GM23248 (cell line): Measurements from ENCODE around the gene ZNF407. TPM values are rescaled to one million over a fixed set of nuclear protein-coding genes. Genes with fewer than 3 reads are reported as not detected.

Source experiments
- DNase-seq: peaks from one replicate; pipeline ENCODE4 v3.0.0-alpha.2; 2015
- H2AFZ ChIP-seq: fragments of 200-600 bp; sonication (generic); 2 replicates; pipeline ENCODE4 v1.6.1; 2016; ENCODE audit warnings: antibody characterized with exemption
- H3F3A ChIP-seq: fragments of 200-600 bp; sonication (generic); 2 replicates; pipeline ENCODE4 v1.6.1; 2016; ENCODE audit warnings: mild to moderate bottlenecking, antibody characterized with exemption, mixed run types; ENCODE audit not compliant: insufficient read depth
- H3K27ac ChIP-seq: fragments of 200-600 bp; sonication (generic); 2 replicates; pipeline ENCODE4 v1.5.1; 2016; ENCODE audit warnings: mild to moderate bottlenecking
- H3K27me3 ChIP-seq: fragments of 200-600 bp; sonication (generic); replicated peaks from 2 replicates; pipeline ENCODE4 v1.6.1; 2016; ENCODE audit warnings: mild to moderate bottlenecking; ENCODE audit not compliant: insufficient read depth
- H3K36me3 ChIP-seq: fragments of 200-600 bp; sonication (generic); 2 replicates; pipeline ENCODE4 v1.6.1; 2016; ENCODE audit warnings: low read depth, mild to moderate bottlenecking
- H3K4me1 ChIP-seq: fragments of 200-600 bp; sonication (generic); 2 replicates; pipeline ENCODE4 v1.6.1; 2016; ENCODE audit warnings: mild to moderate bottlenecking; ENCODE audit not compliant: insufficient read depth
- H3K4me2 ChIP-seq: fragments of 200-600 bp; sonication (generic); one replicate; pipeline ENCODE4 v1.6.1; 2016; ENCODE audit warnings: mild to moderate bottlenecking; ENCODE audit not compliant: unreplicated experiment
- H3K4me3 ChIP-seq: fragments of 200-600 bp; sonication (generic); 2 replicates; pipeline ENCODE4 v1.5.1; 2016; ENCODE audit warnings: mild to moderate bottlenecking
- H3K79me2 ChIP-seq: fragments of 200-600 bp; sonication (generic); 2 replicates; pipeline ENCODE4 v1.6.1; 2016; ENCODE audit warnings: mild to moderate bottlenecking; ENCODE audit not compliant: insufficient read depth
- H3K9ac ChIP-seq: fragments of 200-600 bp; sonication (generic); 2 replicates; pipeline ENCODE4 v1.6.1; 2016; ENCODE audit warnings: mild to moderate bottlenecking
- H3K9me2 ChIP-seq: fragments of 200-600 bp; sonication (generic); 2 replicates; pipeline ENCODE4 v1.6.1; 2016; ENCODE audit warnings: mixed run types, mild to moderate bottlenecking, moderate library complexity; ENCODE audit not compliant: insufficient read depth
- H3K9me3 ChIP-seq: fragments of 200-600 bp; sonication (generic); one replicate; pipeline ENCODE4 v1.6.1; 2017; ENCODE audit warnings: low read depth
- H4K20me1 ChIP-seq: fragments of 200-600 bp; sonication (generic); 2 replicates; pipeline ENCODE4 v1.6.0; 2016; ENCODE audit not compliant: insufficient read depth
- EZH2 ChIP-seq: fragments of 200-600 bp; sonication (generic); IDR thresholded peaks from 2 replicates; pipeline ENCODE4 v1.6.1; 2018; ENCODE audit warnings: antibody characterized with exemption, mild to moderate bottlenecking; ENCODE audit not compliant: insufficient read depth, poor library complexity, severe bottlenecking
- EZH2phosphoT487 ChIP-seq: fragments of 200-600 bp; sonication (generic); IDR thresholded peaks from 2 replicates; pipeline ENCODE4 v1.6.1; 2018; ENCODE audit warnings: antibody characterized with exemption, moderate library complexity, mild to moderate bottlenecking, low read depth; ENCODE audit not compliant: insufficient read depth
- WGBS, 2 experiments: methylation state at CpG; one replicate each; pipeline ENCODE4 v1.1.6; 2015 to 2017; ENCODE audit warnings: low lambda C conversion rate in 2 of 2, low coverage in 1 of 2; ENCODE audit errors: missing lambda C conversion rate in 2 of 2; 5-methylcytosine and 5-hydroxymethylcytosine counted together
- in situ Hi-C: fragments of 300-500 bp; cut with MboI; formaldehyde crosslinking; loops from 2 replicates; pipeline ENCODE4 v1.15.0; 2020
- polyA plus RNA-seq: library from polyadenylated mRNA; unstranded; fragments of >200 nt; fragmentation: Nextera tagmentation; extraction: Ambion mirVana; gene quantifications from 2 replicates; pipeline ENCODE4 v1.2.1, GENCODE V29; 2016
- total RNA-seq: library from RNA; depleted of rRNA; stranded (reverse); fragments of >200 nt; shearing (Covaris generic); gene quantifications from 2 replicates; pipeline ENCODE4 v1.2.3, GENCODE V29; 2014

Gene ZNF407
- total and polyA plus RNA-seq, 2 experiments from 2014 or later = 2.6 to 6.3 TPM

- Histone ChIP-seq H3K4me1 (no peaks in the 10 kb centered on the region), H3K27me3 (no peaks in the 10 kb centered on the region), H3K9me3 (no peaks in the 10 kb centered on the region), H3K9me2 (no peaks in the 10 kb centered on the region), H3K27ac (no peak overlapping the region), H3K79me2 (peaks cover 21% of the 10 kb centered on the region), H3K36me3 (peaks cover 13% of the 10 kb centered on the region; the same call in 1 of the 2 replicates), H3K9ac (no peak overlapping the region), H2AFZ (no peak overlapping the region), H3K4me2 (no peak overlapping the region), H4K20me1 (no peaks in the 10 kb centered on the region), H3F3A (no peaks in the 10 kb centered on the region), H3K4me3 (no peak overlapping the region)
- 99% methylated on average over 4 of the region's 4 CpGs for WGBS, 2 experiments
- no peak for DNase-seq
- in situ Hi-C loops = no loop called here
- TF ChIP-seq EZH2 = no peak
- TF ChIP-seq EZH2phosphoT487 = no peak
Measured at GRCh38 chr18:74632856-74633255, 35.2 kb downstream of the ZNF407 start.

GRCh38 chr18:74633652-74634352 lies 36.1 kb downstream of the ZNF407 start:
- in situ Hi-C loops = no loop called here
- Histone ChIP-seq H3K4me1 (no peaks in the 10 kb centered on the region), H4K20me1 (no peaks in the 10 kb centered on the region), H3K27me3 (no peaks in the 10 kb centered on the region), H3K27ac (no peak overlapping the region), H2AFZ (no peak overlapping the region), H3K4me2 (no peak overlapping the region), H3K36me3 (peaks cover 13% of the 10 kb centered on the region; the same call in 1 of the 2 replicates), H3K9me2 (no peaks in the 10 kb centered on the region), H3K79me2 (peaks cover 14% of the 10 kb centered on the region), H3K9me3 (no peaks in the 10 kb centered on the region), H3K9ac (no peak overlapping the region), H3K4me3 (no peak overlapping the region), H3F3A (no peaks in the 10 kb centered on the region)
- WGBS, 2 experiments = 95 to 99% methylated on average over 13 of the region's 13 CpGs
- DNase-seq = no peak
- TF ChIP-seq EZH2phosphoT487 (no peak), EZH2 (no peak)

GRCh38 chr18:74635224-74635975 lies 37.7 kb downstream of the ZNF407 start:
- Histone ChIP-seq H4K20me1 (no peaks in the 10 kb centered on the region), H2AFZ (no peak overlapping the region), H3K4me2 (no peak overlapping the region), H3K9me2 (no peaks in the 10 kb centered on the region), H3K9me3 (no peaks in the 10 kb centered on the region), H3K36me3 (peaks cover 13% of the 10 kb centered on the region; the same call in 1 of the 2 replicates), H3K79me2 (peaks cover 3% of the 10 kb centered on the region; the same call in 1 of the 2 replicates), H3F3A (no peaks in the 10 kb centered on the region), H3K27ac (no peak overlapping the region), H3K4me3 (no peak overlapping the region), H3K27me3 (no peaks in the 10 kb centered on the region), H3K4me1 (no peaks in the 10 kb centered on the region), H3K9ac (no peak overlapping the region)
- in situ Hi-C loops = no loop called here
- 88 to 92% methylated on average over 15 of the region's 15 CpGs for WGBS, 2 experiments
- no peak for TF ChIP-seq EZH2
- no peak for DNase-seq

GRCh38 chr18:74637070-74637469 lies 39.4 kb downstream of the ZNF407 start:
- H3K27ac ChIP-seq = no peak overlapping the region
- H3K4me3 ChIP-seq = no peak overlapping the region
- no peak overlapping the region for H3K4me2 ChIP-seq
- no peaks in the 10 kb centered on the region for H3F3A ChIP-seq
- no peak overlapping the region for H2AFZ ChIP-seq
- H3K27me3 ChIP-seq = no peaks in the 10 kb centered on the region
- DNase-seq = no peak
- peaks cover 13% of the 10 kb centered on the region; the same call in 1 of the 2 replicates for H3K36me3 ChIP-seq
- no peaks in the 10 kb centered on the region for H3K4me1 ChIP-seq
- TF ChIP-seq EZH2phosphoT487 = no peak
- TF ChIP-seq EZH2 = no peak
- H3K9me2 ChIP-seq = no peaks in the 10 kb centered on the region
- no peak overlapping the region for H3K9ac ChIP-seq
- H4K20me1 ChIP-seq = no peaks in the 10 kb centered on the region
- 90 to 98% methylated on average over 1 of the region's 1 CpG for WGBS, 2 experiments
- in situ Hi-C loops = no loop called here
- no peaks in the 10 kb centered on the region for H3K9me3 ChIP-seq
- H3K79me2 ChIP-seq = no peaks in the 10 kb centered on the region
